Amygdala (tissue), 56 donors: ENCODE measurements around the gene PKMYT1.
A peak's percentile ranks its signal among the peaks of the same experiment; 100 is the strongest.

Experiments
- DNase-seq, 56 donors: peaks; one replicate each; lab custom pipeline; 2025; lab: John Stamatoyannopoulos, UW

PKMYT1 gene

DNA sequence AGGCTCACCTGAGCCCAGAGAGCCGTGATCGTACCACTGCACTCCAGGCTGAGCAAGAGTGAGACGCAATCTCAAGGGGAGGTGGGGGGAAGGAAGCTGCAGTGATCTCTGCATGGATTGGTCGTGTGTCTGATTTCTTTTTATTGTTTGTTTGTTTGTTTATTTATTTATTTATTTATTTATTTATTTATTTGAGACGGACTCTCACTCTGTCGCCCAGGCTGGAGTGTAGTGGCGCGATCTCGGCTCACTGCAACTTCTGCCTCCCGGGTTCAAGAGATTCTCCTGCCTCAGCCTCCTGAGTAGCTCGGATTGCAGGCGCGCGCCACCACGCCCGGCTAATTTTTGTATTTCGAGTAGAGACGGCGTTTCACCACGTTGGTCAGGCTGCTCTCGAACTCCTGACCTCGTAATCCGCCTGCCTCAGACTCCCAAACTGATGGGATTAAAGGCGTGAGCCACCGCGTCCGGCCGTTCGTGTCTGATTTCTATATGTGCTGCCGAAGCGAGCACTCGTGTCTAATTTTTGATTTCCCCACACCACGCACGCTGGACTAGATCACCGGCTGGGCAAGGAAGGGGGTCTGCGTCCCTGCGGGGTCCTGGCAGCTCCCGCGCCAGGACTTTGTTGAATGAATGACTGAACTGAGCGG lies 39.5 kb upstream of the PKMYT1 start:
- no peak for DNase-seq

DNA sequence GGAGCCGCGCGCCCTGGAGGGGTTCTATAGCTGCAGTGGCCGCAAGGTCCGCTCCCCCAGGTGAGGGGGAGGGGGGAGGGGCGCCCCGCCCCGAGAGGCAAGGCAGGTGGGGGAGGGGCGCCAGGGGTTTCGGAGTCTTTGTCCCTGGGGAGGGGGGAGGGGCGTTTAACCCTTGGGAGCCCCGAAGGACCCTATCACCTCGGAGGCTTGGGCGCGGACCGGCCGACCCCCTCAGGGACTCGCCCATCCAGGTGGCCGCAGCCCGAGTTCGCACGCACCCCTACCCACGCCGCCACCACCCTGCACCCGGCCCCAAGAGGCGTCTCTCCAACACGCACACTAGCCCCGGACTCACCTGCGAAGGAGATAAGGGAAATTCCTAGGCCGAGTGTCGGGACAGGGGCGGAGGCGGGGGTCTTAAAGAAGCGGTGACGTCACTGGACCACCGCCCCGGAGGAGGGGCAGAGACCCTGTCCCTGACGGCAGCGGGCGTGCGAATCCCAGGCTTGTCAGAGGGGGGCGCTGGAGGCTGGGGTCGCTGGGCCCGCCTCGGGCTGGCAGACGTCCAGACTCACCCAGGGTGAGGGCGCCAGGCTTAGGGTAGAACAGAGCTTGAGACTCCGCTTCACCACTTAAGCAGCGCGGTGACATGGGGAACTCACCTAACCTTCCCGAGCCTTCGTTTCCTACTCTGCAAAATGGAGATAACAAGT lies 37.7 kb upstream of the PKMYT1 start, which contains the start of gene CLDN6:
CLDN6 (minus strand) TSS at position 390 of the 713 bp plus-strand sequence. CDS start 2,162 bp downstream, outside the sequence.
- DNase-seq: peak in 2 of 56 donors; percentile 14 to 35

DNA sequence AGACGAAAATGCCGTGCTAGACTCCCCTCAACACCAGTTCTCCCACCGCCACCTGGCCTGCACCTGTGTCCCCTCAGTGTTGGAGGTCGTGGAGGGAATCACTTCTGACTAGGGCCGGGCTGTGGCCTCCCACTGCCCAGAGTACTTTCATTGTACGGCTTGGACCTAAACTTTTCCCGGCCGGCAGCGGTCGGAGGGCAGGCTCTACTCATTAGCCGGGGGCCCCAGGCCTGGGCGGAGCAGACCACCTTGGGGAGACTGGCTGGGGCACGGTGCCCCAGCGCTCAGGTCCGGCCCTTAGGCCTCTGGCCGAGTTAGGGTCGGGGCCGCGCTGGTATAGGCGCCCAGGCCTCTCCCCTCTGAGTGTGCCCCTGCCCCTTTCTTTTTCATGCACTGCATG lies 37.1 kb upstream of the PKMYT1 start:
- DNase-seq: no peak

- DNase-seq: no peak
These were observed 35.7 kb upstream of the PKMYT1 start for GRCh38 chr16:3015865-3016521.

DNA sequence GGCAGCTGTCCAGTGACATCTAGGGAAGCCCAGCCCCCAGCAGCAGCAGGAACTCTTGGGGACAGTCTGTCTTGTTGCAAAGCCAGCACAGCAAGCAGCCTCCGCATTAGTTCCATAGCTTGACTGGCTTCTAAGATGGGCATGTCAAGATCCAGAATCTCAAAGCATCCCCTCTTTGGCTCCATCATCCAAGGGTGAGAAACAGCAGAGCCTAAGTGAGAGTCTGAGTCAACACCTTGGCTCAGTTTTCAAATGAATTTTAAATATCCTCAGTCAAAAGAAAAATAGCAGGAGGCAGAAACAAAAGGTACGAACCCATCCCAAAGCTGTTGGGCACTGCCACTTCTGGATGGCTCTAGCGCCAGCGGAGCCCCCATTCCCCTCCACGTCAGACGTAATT lies 34.7 kb upstream of the PKMYT1 start:
- no peak for DNase-seq

DNA sequence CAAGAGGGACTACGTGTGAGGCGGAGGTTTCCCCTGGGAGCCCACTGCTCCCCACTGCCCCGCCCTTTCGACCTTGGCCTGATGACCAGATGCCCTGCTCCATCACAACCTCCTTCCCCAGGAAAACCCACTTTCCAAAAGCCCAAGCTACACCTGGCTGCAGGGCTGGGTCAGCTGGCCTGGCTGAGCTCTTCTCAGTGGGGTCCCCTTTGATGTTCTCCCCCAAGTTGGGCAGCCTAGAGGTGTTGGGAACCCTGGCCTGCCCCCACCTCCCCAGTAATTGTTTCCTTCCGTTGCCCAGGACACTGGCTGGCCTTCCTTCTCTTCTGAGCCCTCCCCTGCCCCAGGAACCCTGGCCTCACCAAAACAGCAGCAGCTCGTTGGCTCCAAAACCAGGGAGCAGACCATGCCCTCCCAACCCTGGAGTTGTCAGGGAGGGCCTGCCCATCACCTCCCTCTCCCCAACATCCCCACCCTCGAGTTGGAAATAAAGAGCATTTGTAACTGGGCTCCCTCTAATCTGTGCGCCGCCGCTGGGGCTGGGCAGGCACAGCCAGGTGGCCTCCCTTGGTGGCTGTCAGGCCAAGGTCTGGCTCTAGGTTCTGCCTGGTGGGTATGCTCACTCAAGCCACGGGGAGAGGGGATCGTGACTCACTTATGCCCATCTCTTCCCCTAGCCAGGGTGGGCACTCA lies 33.9 kb upstream of the PKMYT1 start:
- no peak for DNase-seq

DNA sequence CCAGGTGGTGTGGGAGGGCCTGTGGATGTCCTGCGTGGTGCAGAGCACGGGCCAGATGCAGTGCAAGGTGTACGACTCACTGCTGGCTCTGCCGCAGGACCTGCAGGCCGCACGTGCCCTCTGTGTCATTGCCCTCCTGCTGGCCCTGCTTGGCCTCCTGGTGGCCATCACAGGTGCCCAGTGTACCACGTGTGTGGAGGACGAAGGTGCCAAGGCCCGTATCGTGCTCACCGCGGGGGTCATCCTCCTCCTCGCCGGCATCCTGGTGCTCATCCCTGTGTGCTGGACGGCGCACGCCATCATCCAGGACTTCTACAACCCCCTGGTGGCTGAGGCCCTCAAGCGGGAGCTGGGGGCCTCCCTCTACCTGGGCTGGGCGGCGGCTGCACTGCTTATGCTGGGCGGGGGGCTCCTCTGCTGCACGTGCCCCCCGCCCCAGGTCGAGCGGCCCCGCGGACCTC lies 33.3 kb upstream of the PKMYT1 start:
- no peak for DNase-seq

DNA sequence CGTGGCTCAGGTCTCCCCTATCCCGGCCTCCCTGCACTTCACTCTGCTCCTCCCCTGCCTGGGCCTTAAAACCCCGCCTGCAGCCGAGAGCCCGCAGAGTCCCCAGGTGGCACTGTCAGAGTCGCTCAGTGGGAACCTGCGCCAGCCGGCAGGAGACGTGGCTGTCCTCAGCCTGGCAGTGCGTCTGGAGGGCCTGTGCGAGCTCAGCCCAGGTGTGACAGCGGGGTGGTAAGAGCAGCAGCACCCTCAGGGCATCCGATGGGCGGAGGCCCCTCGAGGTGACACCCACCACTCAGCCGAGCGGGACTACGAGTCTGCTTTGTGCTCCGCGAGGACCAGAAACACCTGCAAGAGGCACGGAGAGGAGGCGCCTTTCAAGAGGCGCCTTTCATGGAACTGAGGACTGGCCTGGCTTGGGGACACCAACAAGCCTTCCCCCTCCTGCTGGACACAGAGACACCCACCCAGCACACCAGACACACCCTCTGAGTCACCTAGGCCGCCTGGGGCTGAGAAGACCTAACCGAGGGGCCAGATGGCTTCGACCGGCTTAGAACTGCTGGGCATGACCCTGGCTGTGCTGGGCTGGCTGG lies 32.7 kb upstream of the PKMYT1 start, which contains the start of gene CLDN9:
CLDN9 (plus strand) TSS at position 96 of the 593 bp plus-strand sequence; CDS start at position 536, 440 bp downstream.
- DNase-seq: no peak

DNA sequence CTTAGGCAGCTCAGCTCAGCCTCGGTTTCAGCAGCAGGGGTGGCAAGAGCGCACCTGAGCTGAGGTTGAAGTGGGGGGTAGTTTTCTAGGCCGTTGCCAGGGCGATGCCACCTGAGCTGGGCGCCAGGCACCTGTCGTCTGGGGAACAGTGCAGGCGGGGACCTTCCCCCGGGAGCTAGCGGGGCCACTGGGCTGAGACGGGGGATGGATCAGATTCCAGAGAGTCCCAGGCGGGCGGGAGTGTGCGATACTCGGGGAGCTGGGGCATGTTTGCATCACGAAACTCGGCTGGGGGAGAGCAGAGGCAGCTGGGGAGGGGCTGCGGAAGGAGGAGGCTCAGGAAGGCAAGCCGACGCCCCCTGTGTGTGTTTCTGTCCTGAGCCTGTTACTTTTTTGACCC lies 32.0 kb upstream of the PKMYT1 start:
- DNase-seq: no peak

DNA sequence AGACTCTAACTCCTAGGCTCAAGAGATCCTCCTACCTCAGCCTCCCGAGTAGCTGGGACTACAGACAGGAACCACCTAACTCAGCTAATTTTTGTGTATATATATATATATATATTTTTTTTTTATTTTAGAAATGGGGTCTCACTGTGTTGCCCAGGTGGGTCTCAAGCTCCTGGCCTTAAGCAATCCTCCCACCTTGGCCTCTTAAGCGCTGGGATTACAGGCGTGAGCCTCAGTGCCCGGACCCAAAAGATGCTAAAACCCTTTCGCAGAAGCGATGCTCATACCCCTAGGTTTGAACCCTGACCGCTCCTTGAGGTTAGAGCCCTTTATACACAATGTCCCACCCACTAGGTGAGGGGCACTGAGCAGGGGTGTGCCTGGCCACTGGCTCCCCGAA lies 30.3 kb upstream of the PKMYT1 start:
- DNase-seq: no peak

DNA sequence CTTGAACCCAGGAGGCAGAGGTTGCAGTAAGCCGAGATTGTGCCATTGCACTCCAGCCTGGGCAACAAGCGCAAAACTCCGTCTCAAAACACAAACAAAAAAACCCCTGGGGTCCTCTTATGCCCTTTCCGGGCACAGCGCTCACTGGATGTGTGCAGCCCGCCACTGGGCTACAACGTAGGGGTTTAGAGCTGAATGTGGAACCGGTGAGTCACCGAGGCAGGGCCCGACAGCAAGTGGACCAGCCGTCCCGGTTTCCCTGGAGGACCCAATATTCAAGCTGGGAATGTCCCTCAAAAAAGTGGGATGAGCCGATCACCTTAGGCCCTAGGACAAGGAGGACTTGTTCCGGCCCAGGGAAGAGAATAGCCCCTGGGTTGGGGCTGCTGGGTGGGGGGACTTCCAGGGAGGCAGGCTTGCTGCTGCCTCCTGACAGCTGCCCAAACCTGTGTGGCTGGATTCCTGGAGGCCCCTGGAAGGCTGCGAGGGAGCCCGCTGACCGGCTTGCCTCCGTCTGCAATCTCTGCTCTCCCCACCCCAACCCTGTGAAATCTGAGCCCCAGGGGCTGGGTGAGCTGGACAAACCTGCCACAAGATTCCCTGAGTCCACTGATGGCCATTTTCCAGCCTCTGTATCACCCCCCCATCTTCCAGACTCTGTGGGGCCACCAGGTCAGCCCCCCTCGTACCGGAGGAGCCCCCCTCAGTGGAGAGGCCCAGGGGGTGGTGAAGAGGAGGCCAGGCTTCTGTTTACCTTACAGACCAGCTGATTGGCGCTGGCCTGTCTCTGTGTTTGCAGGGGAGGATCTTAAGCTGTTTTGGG lies 29.5 kb upstream of the PKMYT1 start:
- no peak for DNase-seq

- DNase-seq: no peak
These were observed 28.4 kb upstream of the PKMYT1 start for GRCh38 chr16:3008690-3009037.

DNA sequence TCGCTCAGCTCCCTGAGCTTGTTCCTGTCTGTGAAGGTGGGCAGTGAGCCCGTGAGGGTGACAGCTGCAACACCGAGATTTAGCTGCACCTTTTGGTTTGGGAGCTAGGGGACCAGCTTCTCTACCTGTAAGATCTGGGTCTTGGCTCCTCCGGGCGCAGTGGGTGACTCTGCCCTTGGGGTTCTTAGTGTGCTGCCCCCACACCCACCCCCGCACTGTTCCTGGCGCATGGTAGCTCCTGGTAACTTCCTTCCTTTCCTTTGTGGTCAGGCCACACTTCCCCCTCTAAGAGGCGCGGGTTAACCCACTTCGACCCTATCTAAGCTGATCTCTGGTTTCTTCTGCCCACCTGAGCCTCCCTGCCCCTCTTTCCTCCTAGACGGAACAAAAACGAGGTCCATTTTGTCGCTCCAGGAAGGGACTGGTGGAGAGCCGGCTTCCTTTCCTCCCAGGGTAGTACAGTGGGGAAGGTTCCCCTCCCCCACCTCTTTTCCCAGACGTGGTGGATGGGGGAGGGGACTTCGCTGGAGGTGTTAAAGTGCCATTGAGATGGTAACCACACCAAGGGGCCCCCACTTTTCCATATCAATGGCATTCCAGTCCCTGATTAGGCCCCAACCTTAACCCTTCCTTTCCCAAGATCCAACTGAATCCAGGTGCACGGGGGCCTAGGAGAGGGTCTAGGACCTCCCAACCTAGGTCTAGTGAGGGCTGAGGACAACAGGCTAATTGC lies 27.9 kb upstream of the PKMYT1 start:
- DNase-seq: peak in 8 of 56 donors; percentile 2 to 29 (median 12)

DNA sequence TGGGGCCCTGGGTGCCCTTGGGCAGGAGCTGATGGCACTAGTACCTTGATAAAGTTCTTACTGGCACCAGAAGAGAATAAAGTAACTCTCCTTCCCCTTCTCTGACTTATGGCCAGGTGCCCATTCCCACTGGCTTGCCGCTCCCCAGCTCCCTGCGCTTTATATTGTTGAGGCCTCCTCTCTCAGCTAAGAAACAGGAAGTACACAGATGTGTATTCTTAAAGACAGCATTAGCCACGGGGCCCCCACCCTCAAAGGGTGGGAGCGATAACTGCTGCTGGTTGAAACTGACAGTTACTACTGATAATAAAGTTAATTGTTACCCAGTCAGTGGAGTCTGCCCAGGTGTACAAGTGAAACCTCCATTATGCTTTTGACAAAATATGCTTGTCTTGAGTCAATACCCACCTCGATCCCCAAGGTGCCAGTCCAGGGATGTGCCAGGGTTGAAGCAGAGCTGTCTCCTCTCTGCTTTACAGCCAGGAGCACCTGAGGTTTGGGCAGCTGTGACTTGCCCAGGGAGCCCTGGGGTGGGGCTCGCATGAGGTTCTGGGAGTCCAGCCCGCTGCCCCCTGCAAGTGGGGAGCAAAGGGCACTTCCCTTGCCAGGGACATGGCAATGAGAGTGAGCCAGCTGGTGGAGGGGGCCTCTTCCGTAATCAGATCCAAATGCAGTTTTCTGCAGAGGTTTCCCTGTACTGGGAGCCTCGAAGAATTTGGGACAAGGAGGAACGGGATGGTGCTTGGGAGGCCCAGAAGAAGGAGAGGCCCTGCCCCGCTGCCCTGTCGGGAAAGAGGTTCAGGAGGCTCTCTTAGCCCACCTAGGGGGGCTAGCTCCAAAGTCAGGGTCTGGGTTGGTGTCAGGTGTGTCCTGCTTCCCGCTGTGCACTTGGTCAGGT lies 27.1 kb upstream of the PKMYT1 start:
- DNase-seq: no peak

DNA sequence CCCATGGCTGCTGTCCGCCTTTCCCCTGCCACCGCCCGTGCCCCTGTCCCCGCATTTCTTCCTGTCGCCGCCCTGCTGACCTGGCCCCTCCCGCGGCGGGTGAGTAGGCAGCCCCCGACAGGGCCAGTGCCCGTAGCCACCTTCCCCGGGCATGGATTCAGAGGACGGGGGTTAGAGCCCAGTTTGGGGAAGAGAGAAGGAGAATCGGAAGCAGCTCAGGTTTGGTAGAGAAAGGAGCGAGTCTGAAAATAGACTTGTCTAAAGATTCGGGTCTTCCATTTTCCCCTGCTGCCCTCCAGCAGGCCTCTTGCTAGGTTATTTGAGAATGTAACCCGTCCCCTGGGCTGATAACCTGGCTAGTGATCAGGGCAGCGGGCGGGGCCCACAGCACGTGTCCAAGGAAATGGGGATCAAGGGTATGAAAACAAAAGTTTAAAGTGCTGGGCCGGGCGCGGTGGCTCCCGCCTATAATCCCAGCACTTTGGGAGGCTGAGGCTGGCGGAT lies 24.6 kb upstream of the PKMYT1 start:
- no peak for DNase-seq

- DNase-seq: peak in 1 of 56 donors; percentile 33
These were observed 24.1 kb upstream of the PKMYT1 start for GRCh38 chr16:3004319-3004718.

GRCh38 chr16:3003582-3004270 lies 23.5 kb upstream of the PKMYT1 start:
- peak; percentile 63 to 99 (median 96) for DNase-seq
